Activated CD4-positive, alpha-beta T cell treated with anti-CD3 and anti-CD28 coated beads, Interleukin-2, amount 10 ng/mL, durations not matched to agents 24 days and 14 days (primary cell): ENCODE measurements around the gene SAMD5. TPM values are rescaled to one million over a fixed set of nuclear protein-coding genes. Genes with fewer than 3 reads are reported as not detected.

Experiments used
- DNase-seq: peaks from one replicate; pipeline ENCODE4 v3.0.0; 2022
- H3K27ac Mint-ChIP-seq: one replicate; pipeline ENCODE4 v1.8.0; 2022; ENCODE audit warnings: mild to moderate bottlenecking, mixed read lengths
- H3K27me3 Mint-ChIP-seq: one replicate; pipeline ENCODE4 v1.8.0; 2022; ENCODE audit warnings: mixed read lengths
- H3K36me3 Mint-ChIP-seq: one replicate; pipeline ENCODE4 v1.8.0; 2022; ENCODE audit warnings: low read depth, mild to moderate bottlenecking, mixed read lengths
- H3K4me1 Mint-ChIP-seq: one replicate; pipeline ENCODE4 v1.8.0; 2021; ENCODE audit warnings: mixed read lengths
- H3K4me3 Mint-ChIP-seq: one replicate; pipeline ENCODE4 v1.8.0; 2022; ENCODE audit warnings: mild to moderate bottlenecking, moderate library complexity, mixed read lengths
- H3K9me3 Mint-ChIP-seq: one replicate; pipeline ENCODE4 v1.8.0; 2021; ENCODE audit warnings: mixed read lengths
- intact Hi-C: fragments of 100-400 bp; cut with micrococcal nuclease; formaldehyde crosslinking; loops from one replicate; pipeline ENCODE4 v1.15.1; 2023
- total RNA-seq: library from RNA; stranded (reverse); gene quantifications from 2 replicates; pipeline ENCODE4 v1.2.3, GENCODE V29; 2022

SAMD5 gene
- total RNA-seq, 1 donor from 2014 or later = 0.07 TPM

GRCh38 chr6:147508866-147509608 lies 547 bp downstream of the SAMD5 start:
- peaks cover 44% of the 10 kb centered on the region for H3K27me3 Mint-ChIP-seq
- peaks cover 11% of the 10 kb centered on the region for H3K4me1 Mint-ChIP-seq
- intact Hi-C loops = loop anchor here (5.0 kb wide), 2 partner anchors 652 to 953 kb away; no protein-coding TSS in a partner anchor
- H3K4me3 Mint-ChIP-seq = peak overlapping the region; percentile 71
- H3K9me3 Mint-ChIP-seq = no peaks in the 10 kb centered on the region
- no peak overlapping the region for H3K27ac Mint-ChIP-seq
- DNase-seq = peak; percentile 58
- no peaks in the 10 kb centered on the region for H3K36me3 Mint-ChIP-seq

DNA sequence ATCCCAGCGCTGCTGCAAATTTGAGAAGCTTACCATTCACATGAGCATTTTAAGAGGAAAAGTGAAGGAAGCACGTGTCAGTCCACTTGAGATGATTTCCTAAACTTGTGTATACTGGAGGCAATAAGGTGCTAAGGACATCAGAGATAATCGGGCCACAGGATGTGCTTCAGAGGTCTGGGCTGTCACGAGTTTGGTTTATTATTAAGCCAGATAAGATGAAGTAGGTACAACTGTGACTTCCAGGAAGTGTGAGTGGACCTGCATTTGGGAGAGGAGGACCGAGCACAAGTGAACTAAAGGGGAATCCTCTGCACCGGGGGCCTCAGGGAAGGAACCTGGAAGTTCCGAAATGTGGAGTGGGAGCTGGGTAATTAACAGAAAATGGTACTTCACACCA lies 1.4 kb downstream of the SAMD5 start:
- H3K9me3 Mint-ChIP-seq = no peaks in the 10 kb centered on the region
- H3K4me1 Mint-ChIP-seq = peaks cover 11% of the 10 kb centered on the region
- peaks cover 44% of the 10 kb centered on the region for H3K27me3 Mint-ChIP-seq
- peak; percentile 35 for DNase-seq
- H3K4me3 Mint-ChIP-seq = peak overlapping the region; percentile 21
- intact Hi-C loops = loop anchor here (5.0 kb wide), 2 partner anchors 653 to 952 kb away; no protein-coding TSS in a partner anchor
- no peaks in the 10 kb centered on the region for H3K36me3 Mint-ChIP-seq
- H3K27ac Mint-ChIP-seq = no peak overlapping the region

DNA sequence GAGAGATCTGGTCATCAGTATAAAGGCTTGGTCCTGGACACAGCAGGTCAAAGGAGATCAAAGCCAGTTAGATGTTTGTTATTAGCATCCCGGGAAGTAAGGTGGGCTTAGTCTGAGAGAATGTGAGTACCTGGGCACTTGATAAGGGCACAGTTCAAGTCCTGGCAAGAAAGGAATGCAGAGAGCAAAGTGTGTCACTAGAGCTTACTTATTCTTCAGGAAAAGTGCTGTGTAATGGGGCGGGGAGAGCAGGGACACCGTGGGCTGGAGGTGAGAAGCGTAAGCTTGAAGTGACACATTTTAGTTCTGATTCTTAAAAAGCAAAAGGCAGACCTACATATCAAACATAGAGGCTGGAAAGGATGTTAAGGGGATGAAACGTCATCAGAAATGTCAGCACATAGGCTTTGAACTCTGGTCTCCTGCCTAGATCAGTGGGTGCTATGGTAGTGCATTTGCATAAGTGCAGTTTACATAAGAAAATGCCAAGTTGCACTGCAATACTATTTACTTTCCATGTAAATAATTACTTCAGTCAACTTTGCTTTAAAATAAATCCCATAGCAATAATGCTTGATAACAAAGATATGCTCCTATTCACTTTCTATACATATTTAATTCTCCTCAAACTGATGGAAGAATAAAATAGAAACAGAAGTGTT lies 2.6 kb downstream of the SAMD5 start:
- Mint-ChIP-seq H3K4me3 (no peak overlapping the region), H3K27ac (no peak overlapping the region), H3K27me3 (peaks cover 39% of the 10 kb centered on the region), H3K4me1 (peaks cover 11% of the 10 kb centered on the region), H3K9me3 (no peaks in the 10 kb centered on the region), H3K36me3 (no peaks in the 10 kb centered on the region)
- intact Hi-C loops = no loop called here
- peak; percentile 26 for DNase-seq

DNA sequence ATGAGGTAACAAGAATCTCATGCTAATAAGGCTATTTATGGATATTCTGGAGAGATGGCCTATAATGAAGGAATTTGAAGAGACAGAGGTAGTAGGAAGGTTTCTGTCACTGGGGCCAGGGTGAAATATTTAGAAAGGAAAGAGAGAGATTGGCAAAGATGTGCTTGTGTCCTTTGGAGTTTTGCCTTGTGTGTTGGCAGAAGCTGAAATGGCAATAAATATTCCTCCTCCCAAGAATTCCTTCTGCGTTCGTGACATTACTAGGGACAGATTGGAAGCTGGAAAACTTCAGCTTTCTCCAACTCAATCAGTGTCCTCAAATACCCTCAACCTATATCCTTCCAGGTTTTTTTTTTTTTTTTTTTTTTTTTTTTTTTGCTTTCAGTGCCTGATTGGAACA lies 6.3 kb downstream of the SAMD5 start:
- DNase-seq = no peak
- Mint-ChIP-seq H3K9me3 (no peaks in the 10 kb centered on the region), H3K27ac (no peak overlapping the region), H3K27me3 (peaks cover 17% of the 10 kb centered on the region), H3K36me3 (no peaks in the 10 kb centered on the region), H3K4me3 (no peak overlapping the region), H3K4me1 (no peaks in the 10 kb centered on the region)
- intact Hi-C loops = no loop called here

GRCh38 chr6:147515327-147515726 lies 6.8 kb downstream of the SAMD5 start:
- no peak overlapping the region for H3K27ac Mint-ChIP-seq
- no peak overlapping the region for H3K4me3 Mint-ChIP-seq
- intact Hi-C loops = no loop called here

DNA sequence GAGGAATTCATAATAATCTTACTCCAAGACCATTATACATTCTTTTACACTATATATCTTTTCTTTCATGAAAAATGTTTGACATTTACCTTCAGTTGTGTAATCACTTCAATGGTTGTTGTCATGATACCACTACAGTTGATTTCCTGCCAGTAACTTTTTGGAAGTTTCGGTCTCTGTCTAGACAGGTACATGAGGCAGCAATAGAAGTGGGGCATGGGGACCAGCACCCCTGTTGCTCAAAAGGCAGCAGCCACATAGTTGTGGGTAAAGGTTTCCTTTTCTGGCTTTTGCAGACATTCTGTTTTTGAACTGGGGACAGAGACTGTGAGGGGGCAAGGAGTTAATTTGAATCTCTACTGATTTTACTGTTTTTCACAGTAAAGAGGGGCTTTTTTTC lies 14.1 kb downstream of the SAMD5 start:
- no peak overlapping the region for H3K4me3 Mint-ChIP-seq
- intact Hi-C loops = no loop called here
- no peak overlapping the region for H3K27ac Mint-ChIP-seq

More at GRCh38 chr6:147515327-147515726, 6.8 kb downstream of the SAMD5 start:
- Mint-ChIP-seq H3K4me1 (no peaks in the 10 kb centered on the region), H3K9me3 (no peaks in the 10 kb centered on the region), H3K36me3 (no peaks in the 10 kb centered on the region), H3K27me3 (peaks cover 12% of the 10 kb centered on the region)
- no peak for DNase-seq

GRCh38 chr6:147525519-147526209 lies 17.2 kb downstream of the SAMD5 start:
- intact Hi-C loops = no loop called here
- H3K27me3 Mint-ChIP-seq = peaks cover 22% of the 10 kb centered on the region
- no peaks in the 10 kb centered on the region for H3K9me3 Mint-ChIP-seq
- H3K36me3 Mint-ChIP-seq = no peaks in the 10 kb centered on the region
- peaks cover 3% of the 10 kb centered on the region for H3K4me1 Mint-ChIP-seq
- DNase-seq = peak; percentile 31
- no peak overlapping the region for H3K4me3 Mint-ChIP-seq
- no peak overlapping the region for H3K27ac Mint-ChIP-seq

More for the DNA sequence above, 14.1 kb downstream of the SAMD5 start:
- Mint-ChIP-seq H3K27me3 (peaks cover 9% of the 10 kb centered on the region), H3K9me3 (no peaks in the 10 kb centered on the region), H3K36me3 (no peaks in the 10 kb centered on the region), H3K4me1 (no peaks in the 10 kb centered on the region)
- DNase-seq = peak; percentile 36

GRCh38 chr6:147527197-147527596 lies 18.7 kb downstream of the SAMD5 start:
- Mint-ChIP-seq H3K27ac (no peak overlapping the region), H3K36me3 (no peaks in the 10 kb centered on the region), H3K9me3 (no peaks in the 10 kb centered on the region), H3K4me1 (peaks cover 3% of the 10 kb centered on the region), H3K4me3 (no peak overlapping the region), H3K27me3 (peaks cover 25% of the 10 kb centered on the region)
- DNase-seq = peak; percentile 20
- intact Hi-C loops = no loop called here

DNA sequence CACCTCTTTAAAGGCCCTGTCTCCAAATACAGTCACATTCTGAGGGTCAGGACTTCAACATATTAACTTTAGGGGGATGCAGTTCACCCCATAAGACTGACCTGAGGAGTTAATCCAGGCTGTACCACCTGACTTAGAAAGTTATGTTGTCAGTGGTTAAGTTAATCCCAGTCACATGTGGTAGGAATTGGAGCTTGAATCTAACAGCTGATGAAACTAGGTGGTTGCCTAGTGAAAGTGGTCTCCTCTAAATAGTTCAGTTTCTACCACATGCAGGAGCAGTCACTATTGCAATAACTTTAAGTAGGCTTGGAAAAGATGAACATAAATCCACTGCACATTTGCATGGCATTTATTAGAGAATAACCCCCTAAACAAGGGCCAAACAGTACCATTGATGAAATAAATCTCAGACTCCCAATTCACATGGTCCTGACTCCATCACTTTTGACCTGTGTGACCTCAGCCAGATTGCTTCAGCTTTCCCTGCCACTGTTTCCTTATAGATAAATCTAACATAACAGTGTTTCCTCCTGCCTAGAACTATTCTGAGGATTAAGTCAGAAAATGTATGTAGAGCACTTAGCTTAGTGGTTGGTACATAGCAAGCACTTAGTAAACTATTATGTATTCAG lies 20.1 kb downstream of the SAMD5 start:
- intact Hi-C loops = no loop called here
- no peaks in the 10 kb centered on the region for H3K36me3 Mint-ChIP-seq
- H3K4me3 Mint-ChIP-seq = no peak overlapping the region
- peak; percentile 14 for DNase-seq
- H3K9me3 Mint-ChIP-seq = no peaks in the 10 kb centered on the region
- H3K27ac Mint-ChIP-seq = no peak overlapping the region
- peaks cover 3% of the 10 kb centered on the region for H3K4me1 Mint-ChIP-seq
- peaks cover 23% of the 10 kb centered on the region for H3K27me3 Mint-ChIP-seq

DNA sequence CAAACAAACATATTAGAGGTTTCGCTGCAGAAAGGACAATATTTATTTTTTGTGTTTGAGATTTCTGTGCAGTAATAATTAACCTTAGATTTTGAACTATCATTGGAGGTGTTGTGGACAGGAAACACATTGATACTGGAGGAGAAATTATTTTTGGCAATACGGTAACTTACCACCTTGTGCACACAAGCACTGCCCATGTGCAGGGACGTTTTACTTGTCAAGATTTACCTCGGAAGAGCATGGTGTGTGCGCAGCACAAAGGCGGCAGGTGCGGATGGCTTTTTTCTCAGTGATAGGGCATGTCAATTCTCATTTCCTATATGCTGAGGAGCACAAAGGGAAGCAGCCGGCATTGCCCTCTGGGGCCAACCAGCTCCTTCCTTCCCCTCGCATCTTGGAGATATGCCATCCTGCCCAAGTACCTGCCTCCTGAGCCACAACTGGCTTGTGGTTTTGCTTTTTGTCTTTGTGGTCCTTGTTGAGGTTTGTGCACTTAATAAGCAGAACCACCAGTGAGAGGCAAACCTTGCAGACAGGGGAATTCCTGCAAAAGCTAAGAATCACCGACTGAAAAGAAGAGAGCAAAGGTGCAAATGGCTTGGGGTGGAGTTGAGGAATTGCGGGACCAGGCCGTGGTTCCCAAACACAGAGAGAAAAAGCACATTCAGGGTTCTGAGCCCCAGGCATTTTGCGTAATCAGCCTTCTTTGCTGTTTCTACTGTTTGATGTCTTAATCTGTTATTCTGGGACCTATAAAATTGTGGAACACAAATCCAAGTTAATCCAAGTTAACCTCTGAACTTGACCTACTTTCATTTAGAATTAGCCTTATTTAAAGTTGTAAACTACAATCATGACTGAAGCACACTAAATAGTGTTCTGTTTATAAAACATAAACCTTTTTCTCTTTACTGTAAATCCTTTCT lies 21.9 kb downstream of the SAMD5 start:
- DNase-seq = peak; percentile 53
- Mint-ChIP-seq H3K4me1 (peaks cover 3% of the 10 kb centered on the region), H3K27ac (no peak overlapping the region), H3K9me3 (no peaks in the 10 kb centered on the region), H3K4me3 (no peak overlapping the region), H3K27me3 (peaks cover 20% of the 10 kb centered on the region), H3K36me3 (no peaks in the 10 kb centered on the region)
- intact Hi-C loops = no loop called here

DNA sequence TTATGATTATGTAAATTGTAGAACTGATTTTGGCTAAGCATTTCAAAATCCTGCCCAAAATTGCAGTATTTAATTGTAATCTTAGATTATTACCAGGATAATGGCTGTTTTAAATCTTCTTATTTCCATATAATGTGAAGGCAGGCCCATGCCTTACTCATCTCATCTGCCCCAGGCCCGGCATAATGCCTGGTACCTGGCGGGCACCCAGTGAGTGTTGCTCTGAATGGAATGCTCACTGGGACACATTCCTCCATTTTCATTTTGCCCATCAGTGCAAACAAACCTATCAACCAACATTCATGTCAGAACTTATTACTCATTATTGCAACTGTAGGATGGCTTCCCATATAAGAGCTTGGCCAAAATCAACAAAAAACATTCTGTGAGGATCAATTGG lies 22.8 kb downstream of the SAMD5 start:
- intact Hi-C loops = no loop called here
- Mint-ChIP-seq H3K27me3 (peaks cover 20% of the 10 kb centered on the region), H3K9me3 (no peaks in the 10 kb centered on the region), H3K4me3 (no peak overlapping the region), H3K4me1 (peaks cover 3% of the 10 kb centered on the region), H3K36me3 (no peaks in the 10 kb centered on the region), H3K27ac (no peak overlapping the region)
- DNase-seq = peak; percentile 22

- peaks cover 17% of the 10 kb centered on the region for H3K27me3 Mint-ChIP-seq
- no peaks in the 10 kb centered on the region for H3K9me3 Mint-ChIP-seq
- H3K36me3 Mint-ChIP-seq = no peaks in the 10 kb centered on the region
- H3K27ac Mint-ChIP-seq = no peak overlapping the region
- intact Hi-C loops = no loop called here
- H3K4me3 Mint-ChIP-seq = no peak overlapping the region
- DNase-seq = peak; percentile 29
- peaks cover 3% of the 10 kb centered on the region for H3K4me1 Mint-ChIP-seq
These were observed 25.8 kb downstream of the SAMD5 start for GRCh38 chr6:147534116-147534860.
